GM19467 (cell line): ENCODE results near the gene PRR15.

ENCODE experiments used
- ATAC-seq: cut with Tn5 transposase; IDR thresholded peaks from one replicate; pipeline ENCODE4 v1.9.1; 2021; ENCODE audit warnings: mild to moderate bottlenecking, moderate library complexity; ENCODE audit not compliant: unreplicated experiment

PRR15 gene

DNA sequence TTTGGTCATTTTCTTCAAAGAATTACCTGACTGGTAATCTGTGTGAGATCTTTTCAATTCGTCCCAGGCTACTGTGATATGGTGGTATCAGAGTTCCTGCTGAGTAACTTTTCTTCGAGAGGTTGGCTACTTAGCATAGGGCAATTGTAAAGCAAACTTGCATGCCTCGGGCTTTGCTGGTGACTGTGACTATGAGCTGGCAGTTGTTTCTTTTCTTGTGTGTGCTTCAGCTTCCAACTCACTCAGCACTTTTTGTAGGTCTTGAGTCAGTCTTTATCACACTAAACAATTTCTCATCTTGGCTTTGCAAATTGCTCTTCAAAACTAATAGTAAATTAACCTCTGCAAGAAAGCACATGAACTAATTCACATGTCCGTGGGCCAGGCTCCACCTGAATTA lies 44.3 kb downstream of the PRR15 start:
- ATAC-seq = no peak

- ATAC-seq = no peak
These were observed 45.8 kb downstream of the PRR15 start for GRCh38 chr7:29609162-29610037.

DNA sequence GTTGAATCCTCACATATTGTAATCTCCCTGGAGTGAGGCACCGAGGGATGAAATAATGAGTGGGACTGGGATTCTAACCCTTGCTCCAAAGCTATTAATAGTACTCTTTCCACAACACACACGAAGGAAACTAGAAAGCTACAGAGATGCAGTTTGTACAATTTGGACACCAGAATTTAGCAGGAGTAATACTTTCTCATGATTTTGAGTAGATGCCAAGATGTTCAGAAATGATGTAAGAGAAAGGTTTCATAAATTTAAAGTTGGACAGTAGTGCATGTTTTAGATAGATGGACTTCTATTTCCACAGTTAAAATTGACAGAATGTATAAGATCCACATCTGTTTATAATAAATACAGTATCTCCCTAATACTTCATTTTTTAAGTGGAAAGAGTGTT lies 46.5 kb downstream of the PRR15 start:
- no peak for ATAC-seq

- ATAC-seq = no peak
These were observed 48.4 kb downstream of the PRR15 start for GRCh38 chr7:29611941-29612544.

DNA sequence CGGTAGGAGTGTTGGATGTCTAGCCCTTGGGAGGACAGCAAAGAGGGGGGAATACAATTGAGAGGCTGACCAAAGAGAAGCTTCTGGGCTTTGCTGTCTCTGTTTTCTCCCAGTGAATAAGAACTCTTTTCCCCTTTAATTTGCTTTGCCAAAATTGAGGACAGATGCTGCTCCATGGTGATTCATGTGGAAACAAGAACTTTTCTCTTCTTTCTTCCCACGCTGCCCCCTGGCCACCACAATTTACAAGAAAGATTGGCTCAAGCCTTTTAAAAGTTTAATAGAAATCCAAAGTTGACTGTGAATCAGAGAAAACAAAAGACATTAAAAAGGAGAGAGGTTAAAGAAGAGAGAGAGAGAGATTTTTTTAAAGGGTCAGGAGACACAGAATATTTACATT lies 49.0 kb downstream of the PRR15 start:
- no peak for ATAC-seq

DNA sequence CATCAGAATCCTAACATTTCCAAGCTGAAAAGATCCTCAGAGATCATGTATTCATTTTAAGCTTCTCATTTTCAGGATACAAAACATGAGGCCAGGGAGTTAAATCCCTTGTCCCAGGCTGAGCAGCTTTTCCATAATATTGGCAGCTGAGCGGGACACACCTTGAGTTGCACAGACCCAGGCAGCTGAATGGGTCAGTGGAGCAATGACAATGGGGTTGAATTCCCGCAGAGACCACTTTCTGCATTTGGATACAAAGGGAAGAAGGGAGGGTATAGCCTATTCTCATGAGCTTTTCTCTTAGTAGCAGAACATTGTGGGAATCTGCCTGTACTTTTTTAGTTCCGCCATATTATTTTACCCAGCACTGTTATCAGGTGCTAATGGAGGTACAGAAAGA lies 49.5 kb downstream of the PRR15 start:
- no peak for ATAC-seq

DNA sequence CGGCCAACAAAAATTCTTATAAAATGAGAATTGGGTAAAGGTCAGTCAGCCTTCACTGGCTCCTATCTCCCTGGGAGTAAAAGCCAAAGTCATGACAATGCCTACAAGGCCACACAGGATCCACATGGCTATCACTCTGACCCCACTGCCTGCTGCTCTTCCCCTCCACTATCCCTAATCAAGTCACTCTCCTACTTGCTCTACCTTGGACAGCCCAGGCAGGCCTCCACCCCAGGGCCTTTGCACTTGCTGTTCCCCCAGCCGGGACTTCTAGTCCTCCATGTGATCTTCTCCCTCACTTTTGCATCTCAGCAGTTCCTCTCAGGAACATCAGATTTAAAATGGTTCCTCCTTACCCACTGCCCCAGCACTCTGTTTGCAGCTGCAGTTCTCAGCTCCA lies 50.6 kb downstream of the PRR15 start:
- no peak for ATAC-seq
